GM21367 (cell line): ENCODE results near the gene MTUS2.
A peak's percentile ranks its signal among the peaks of the same experiment; 100 is the strongest.

Experiments used
- ATAC-seq: cut with Tn5 transposase; IDR thresholded peaks from one replicate; pipeline ENCODE4 v1.9.1; 2021; ENCODE audit not compliant: unreplicated experiment

MTUS2 gene

GRCh38 chr13:29499506-29500165 lies 679.5 kb downstream of the MTUS2 start:
- ATAC-seq = no peak

DNA sequence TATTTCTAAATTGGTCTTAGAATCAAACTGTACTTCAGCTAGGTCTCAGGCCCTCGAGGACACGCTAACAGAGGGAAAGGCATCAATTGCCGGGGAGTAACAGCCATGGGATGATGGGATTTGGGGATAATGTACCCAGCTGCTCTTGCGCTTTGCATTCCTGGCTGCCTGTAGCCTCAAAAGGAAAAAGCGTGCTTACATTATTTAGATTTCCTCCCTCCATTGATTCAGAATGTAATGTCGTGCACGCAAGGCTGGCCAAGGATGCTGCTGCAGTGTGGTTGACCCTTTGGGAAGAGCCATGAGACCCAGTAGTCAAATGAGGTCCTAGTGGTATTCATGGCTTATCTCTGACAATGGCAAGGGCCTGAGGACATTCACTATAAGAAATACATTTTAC lies 680.2 kb downstream of the MTUS2 start:
- ATAC-seq = no peak

DNA sequence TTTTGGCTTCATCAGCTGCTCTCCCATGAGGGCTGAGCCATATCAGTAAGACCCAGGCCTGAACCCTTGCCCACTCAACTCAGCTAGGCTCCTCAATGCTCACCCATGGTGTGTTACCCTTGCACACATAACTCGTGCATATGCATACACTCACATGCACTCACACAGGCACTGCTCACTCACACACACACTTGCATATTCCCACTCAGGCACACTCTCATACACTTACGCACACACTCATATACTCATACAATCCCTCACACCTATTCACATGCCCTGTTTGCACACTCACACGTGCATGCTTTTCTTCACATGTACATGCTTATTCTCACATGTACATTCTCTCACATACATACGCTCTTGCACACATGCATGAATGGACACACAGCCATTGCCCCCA lies 681.5 kb downstream of the MTUS2 start:
- ATAC-seq = no peak

DNA sequence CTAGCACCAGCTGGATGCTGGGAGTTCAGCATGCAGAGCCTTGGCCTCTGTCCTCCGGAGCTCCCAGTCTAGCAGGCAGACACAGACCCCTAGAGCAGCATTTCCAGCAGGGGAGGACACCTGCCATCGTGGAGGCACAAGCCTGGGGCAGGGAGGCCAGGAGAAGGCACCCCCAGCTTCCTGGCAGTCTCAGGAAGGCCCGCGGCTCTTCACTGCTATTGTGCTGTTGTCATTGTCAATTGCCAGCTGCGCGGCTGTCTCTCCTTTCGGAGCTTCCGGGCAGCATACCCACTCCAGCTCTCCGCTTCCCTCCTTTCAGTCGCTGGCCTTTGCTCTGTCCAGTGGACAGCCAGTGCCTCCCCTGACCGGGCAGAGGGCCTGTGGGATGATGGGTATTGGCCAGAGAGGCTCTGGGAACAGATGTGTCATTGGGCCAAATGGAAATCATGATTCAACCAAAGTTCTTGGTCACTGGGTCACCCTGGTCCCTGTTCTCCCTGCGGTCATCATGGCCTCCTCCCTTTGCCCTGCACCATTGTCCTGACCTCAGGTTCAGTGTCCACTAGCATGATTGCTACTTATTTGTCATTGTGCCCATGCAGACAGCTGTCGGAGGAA lies 682.4 kb downstream of the MTUS2 start:
- ATAC-seq = no peak

DNA sequence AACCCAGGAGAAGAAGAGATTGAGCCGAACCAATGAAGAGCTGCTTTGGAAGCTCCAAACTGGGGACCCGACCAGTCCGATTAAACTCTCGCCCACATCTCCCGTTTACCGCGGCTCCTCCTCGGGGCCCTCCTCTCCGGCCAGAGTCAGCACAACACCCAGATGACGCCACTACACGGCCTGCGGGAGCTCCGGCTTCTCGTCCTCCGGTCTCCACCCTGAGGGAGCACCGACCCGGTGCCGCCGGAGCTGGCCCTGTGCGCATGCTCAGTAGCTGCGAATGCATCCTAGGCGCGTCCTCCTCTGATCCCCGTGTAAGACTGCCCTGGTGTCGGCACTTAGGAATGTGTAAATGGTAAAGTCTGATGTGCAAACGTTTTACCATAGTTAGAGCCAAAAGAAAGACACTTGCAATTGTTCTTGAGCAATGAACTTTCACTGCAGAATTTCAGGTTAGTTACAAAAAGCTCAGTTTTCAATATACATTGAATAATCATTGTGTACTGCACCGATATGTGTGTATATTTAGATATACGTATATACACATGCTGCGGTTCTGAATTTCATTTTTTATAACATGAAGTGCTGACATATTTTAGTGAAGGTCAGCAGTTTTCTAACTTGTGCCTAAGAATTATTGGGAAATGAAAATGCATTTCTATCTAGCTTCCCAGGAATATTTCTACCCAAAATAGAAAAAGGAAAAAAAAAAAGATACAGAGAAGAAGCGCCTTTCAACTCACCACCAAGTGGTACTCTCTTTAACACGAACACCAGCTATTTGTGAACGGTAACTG lies 683.1 kb downstream of the MTUS2 start:
- ATAC-seq = no peak

DNA sequence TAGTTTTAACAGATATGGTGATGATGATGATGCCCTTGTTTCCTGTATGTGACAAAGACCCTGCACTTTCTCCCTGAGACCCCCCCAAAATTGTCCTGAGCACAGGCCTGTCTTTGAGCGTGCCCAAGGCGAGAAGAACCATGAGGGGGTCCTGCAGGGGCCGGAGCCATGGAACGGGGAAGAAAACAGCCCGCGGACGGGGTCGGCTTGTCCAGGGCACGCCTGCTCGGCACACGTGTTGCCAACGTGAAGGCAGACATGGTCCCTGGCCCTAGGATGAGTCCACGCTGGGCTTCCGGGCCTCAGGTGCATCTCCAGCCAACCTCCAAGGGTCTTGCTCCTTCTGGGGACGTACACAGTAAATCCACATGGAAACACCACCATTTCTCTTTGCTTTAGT lies 684.6 kb downstream of the MTUS2 start:
- ATAC-seq = no peak

DNA sequence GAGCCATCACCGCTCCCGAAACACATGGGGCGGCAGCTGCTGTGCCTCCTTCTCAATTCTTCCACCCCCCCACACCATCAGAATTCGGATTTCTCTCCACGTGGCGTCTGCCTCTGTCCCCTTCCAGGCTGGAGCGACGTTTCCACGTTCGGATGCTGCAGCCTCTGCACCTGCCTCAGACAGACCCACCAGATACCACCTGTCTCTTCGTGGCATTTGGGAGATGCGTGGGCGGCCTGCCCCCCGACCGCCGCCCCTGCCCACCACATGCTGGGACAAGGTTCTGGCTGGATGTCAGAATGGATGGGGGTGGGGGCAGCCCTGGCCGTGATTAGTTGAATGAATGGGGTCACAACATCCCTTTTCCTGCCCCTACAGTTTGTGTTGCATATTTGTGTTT lies 685.4 kb downstream of the MTUS2 start:
- ATAC-seq = no peak

DNA sequence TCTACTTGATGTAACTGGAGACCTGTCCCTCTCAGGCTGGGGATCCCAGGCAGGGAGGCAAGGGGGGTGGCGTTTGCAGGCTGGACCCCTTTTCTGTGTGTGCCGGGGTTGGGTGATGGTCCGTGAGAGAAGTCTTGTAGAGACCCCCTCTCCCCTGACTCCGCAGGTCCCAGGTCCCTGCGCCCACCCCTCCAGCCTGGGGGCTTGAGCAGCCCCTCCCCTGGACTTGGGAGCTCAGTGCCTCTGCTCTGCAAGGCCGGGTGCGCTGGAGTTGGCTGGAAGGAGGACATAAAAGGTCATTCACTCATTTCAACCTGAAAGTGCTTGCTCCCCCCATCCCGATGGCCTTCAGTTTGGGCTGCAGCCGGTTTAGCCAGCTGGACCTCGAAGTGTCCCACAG lies 685.8 kb downstream of the MTUS2 start:
- ATAC-seq = no peak

DNA sequence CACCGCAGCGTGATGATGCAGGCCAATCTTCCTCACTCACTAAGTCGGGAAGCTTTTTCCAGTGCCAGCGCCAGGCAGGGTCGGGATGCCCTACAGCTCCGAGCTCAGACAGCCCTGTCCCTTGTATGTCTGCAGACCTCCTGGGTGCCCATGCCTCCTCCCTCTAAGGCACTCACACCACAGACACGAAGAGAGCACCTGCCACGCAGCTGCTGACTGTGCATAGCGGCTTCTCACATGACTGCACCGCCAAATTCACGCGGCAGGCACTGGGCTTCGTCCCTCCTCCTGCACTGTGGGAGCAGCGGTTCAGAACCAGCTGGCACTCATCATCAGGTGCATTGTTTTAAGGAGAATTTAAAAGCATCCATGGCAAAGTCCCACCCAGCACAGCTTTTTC lies 687.2 kb downstream of the MTUS2 start:
- no peak for ATAC-seq

DNA sequence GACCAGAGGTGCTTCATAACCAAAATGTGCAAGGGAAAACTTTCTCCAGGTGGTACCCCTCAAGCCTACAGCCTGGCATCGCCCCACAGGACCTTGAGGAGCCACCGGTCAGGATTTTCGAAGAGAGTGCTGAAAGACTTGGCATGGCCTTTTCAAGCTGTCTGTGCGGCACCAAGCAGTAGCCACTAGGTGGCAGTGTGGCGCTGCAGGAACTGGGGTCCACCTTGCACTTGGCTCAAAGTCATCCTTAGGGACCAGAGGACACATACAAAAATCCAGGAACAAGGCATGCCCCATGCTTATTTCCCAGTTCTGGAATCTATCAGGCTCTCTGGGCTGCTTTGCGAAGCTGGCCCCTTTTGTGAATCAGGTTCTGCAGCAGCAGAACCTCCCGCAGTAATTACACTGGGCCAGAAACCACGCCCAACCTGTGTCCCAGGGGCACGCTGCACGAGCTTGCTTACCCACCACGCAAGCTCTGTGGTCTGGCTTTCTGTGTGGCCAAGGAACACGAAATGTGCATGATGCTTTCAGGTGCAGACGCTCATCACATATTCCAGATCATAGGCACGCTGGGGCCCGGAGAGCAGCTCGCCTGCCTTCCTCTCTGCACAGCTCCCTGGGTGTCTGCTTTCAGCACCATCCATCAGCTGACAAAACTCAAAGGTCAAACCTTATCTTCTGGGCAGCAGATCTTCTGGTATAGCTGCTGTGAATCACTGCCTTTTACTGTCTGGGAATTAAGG lies 688.2 kb downstream of the MTUS2 start:
- peak; percentile 78 for ATAC-seq

DNA sequence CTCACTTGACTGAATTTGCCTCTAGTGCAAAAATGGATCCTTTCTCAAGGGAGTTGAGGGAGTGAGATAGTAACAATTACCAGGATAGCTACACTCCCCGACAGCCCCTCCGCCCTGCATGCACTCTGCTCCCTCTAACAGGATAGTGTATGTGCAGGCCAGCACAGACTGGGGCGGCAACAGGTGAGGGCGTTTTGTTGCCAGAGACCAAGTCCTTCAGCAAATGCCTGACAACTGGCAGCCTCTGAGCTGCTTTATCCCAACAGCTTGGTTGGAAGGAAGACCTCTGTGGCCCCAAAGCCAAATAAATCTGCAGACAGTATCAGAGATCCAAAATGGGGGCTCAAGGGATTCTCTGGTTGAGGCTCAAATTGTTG lies 688.7 kb downstream of the MTUS2 start:
- no peak for ATAC-seq

DNA sequence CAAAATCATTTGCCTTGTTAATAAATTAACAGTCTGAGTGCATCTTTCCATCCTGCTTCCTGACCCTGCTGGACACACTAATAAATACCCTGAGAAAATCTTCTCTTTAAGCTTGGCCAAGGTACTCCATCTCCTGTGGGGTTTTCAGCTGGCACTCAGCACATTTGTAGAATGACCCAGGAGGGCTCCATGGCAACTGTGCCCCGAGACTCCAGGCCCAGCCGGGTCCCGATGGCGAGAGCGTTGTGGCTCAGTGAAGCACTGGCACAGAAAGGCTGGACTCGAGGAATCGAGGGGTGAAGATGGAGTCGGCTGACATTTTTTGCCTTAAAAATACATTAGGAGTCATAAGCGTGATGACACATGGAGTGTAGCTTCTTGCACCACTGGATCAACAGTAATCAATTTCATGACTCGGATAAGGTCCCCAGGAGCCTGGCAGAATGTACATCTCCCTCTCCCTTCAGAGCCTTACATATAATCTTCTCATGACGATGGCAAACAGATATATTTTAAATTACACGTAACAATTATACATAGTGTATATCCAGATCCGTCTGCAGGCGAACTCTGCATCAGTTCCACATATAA lies 690.0 kb downstream of the MTUS2 start:
- ATAC-seq = no peak

GRCh38 chr13:29510651-29511084 lies 690.5 kb downstream of the MTUS2 start:
- no peak for ATAC-seq

DNA sequence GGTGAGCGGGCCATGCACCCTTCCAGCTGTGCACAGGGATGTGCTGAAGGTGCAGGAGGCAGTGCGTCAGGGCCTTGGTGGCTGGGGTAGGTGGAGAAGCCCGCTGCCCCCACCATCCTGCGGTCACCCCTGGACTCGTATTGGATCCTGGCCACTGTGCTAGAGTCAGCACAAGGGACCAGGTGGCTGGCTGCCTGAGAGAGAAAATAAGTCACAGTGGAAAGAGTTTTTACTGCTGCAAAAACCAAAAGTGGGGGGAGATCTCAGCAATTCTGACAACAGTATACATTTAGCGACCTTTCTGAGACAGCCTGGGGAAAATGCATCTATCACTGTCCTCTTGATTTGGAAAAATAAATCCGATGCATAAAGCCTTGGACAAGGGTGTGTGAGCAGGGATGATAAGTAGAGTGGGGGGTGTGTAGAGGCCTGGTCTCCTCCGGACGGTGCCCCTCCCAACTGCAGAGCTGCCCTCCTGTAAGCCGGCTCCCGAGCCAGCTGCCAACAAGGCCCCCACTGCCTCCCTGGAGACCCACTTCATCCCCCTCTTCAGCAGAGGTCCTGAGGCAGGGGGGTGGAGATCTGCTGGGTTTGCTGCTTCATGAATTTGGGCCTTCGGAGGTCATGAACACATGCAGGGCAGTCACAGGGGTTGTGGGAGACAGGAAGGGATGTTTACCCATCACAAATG lies 691.1 kb downstream of the MTUS2 start:
- ATAC-seq = no peak

- ATAC-seq = no peak
These were observed 691.8 kb downstream of the MTUS2 start for GRCh38 chr13:29511980-29512379.

- ATAC-seq = no peak
These were observed 693.2 kb downstream of the MTUS2 start for GRCh38 chr13:29513002-29513980.

DNA sequence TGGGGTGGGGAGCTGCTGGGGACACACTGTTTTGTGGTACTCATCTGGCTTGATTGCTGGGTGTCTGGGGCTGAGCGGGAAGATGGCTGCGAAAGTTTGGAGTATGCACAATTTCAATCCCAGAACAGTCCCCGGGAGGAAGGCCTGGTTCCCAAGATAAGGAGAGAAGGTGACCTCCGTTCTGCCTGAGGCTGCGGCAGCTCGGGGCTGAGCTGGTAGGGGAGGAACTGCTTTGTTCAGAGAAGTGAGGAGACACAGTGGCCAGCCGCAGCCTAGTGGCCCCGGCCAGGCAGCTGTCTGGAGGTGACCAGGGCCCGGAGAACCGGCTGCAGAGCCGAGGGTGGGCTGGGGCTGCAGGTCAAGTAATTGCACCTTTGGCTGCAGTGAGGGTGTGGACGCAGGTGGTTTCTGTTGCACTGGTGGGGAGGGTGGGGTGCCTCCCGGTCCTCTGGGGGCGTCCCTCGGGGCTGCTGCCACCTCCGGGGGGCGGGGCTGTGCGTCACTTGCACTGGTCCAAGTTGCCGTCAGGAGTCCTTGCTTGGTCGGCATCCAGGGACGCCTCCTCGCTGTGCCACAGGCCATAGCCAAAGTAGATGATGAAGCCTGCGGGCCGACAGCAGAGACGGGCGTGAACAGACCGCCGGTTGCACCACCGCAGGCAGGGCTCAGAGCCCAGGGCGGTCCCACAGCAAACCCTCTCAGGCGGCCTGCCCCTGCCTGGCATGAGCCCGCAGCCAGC lies 694.0 kb downstream of the MTUS2 start:
- ATAC-seq = no peak

GRCh38 chr13:29514720-29515310 lies 694.7 kb downstream of the MTUS2 start:
- no peak for ATAC-seq
